ENCODE results near the gene COL27A1.

COL27A1 gene

DNA sequence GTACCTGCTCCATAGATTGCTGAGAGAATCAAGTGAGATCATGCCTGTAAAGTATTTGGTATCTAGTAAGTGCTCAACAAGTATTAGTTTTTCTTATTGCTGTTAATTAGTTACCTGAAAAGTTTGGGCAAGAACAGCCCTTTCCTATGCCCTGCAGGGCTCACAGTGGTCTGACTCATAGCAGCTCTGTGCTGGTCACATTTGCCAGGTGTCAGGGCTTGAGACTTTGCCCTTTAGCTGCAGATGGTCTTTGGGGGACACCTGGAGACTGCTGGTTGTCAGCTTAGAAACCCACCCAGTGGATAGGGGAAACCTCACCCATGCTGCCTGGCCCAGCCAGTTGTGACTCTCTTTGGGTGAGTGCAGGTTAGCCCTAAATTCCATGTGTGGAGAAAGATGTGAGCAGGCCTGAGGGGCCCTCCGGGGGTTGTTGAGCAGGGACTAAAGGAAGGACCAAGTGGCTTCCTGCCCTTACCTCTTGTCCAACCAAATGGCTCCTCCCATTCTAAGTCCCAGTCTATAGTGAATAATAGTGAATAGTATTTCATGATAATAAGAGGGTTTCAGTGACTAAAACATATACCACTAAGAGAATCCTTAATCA is 9.0 kb downstream of the COL27A1 start:
- TF ChIP-seq, protein P1, sequence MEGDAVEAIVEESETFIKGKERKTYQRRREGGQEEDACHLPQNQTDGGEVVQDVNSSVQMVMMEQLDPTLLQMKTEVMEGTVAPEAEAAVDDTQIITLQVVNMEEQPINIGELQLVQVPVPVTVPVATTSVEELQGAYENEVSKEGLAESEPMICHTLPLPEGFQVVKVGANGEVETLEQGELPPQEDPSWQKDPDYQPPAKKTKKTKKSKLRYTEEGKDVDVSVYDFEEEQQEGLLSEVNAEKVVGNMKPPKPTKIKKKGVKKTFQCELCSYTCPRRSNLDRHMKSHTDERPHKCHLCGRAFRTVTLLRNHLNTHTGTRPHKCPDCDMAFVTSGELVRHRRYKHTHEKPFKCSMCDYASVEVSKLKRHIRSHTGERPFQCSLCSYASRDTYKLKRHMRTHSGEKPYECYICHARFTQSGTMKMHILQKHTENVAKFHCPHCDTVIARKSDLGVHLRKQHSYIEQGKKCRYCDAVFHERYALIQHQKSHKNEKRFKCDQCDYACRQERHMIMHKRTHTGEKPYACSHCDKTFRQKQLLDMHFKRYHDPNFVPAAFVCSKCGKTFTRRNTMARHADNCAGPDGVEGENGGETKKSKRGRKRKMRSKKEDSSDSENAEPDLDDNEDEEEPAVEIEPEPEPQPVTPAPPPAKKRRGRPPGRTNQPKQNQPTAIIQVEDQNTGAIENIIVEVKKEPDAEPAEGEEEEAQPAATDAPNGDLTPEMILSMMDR (IDR thresholded peaks at IDR 0.05), result no peak

DNA sequence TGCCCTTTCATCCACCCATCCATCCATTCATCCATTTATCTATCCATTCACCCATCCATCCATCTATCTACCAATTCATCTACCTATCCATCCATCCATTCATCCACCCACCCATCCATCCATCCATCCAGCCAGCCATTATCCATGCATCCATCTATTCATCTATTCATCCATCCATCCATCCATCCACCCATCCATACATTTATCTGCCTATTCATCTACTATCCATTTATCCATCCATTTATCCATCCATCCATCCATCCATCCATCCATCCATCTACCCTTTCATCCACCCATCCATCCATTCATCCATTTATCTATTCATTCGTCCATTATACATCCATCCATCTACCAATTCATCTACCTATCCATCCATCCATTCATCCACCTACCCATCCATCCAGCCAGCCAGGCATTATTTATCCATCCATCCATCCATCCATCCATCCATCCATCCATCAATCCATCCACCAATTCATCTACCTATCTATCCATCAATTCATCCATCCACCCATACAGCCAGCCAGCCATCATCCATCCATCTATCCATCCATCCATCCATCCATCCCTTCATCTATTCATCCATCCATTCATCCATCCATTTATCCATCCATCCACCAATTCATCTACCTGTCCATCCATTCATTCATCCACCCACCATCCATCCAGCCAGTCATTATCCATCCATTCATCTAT is 10.2 kb downstream of the COL27A1 start:
- TF ChIP-seq, protein P1 (IDR thresholded peaks at IDR 0.05), result no peak

DNA sequence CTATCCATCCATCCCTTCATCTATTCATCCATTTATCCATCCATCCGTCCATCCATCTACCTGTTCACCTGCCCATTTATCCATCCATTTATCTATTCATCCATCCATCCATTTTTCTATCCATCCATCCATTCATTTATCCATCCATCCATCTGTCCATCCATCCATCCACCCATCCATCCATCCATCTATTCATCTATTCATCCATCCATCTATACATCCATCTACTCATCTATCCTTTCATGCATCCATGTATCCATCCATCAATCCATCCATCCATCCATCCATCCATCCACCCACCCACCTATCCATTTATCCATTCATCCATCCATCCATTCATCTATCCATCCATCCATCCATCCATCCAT is 10.8 kb downstream of the COL27A1 start:
- TF ChIP-seq, protein P1 (IDR thresholded peaks at IDR 0.05), result no peak

DNA sequence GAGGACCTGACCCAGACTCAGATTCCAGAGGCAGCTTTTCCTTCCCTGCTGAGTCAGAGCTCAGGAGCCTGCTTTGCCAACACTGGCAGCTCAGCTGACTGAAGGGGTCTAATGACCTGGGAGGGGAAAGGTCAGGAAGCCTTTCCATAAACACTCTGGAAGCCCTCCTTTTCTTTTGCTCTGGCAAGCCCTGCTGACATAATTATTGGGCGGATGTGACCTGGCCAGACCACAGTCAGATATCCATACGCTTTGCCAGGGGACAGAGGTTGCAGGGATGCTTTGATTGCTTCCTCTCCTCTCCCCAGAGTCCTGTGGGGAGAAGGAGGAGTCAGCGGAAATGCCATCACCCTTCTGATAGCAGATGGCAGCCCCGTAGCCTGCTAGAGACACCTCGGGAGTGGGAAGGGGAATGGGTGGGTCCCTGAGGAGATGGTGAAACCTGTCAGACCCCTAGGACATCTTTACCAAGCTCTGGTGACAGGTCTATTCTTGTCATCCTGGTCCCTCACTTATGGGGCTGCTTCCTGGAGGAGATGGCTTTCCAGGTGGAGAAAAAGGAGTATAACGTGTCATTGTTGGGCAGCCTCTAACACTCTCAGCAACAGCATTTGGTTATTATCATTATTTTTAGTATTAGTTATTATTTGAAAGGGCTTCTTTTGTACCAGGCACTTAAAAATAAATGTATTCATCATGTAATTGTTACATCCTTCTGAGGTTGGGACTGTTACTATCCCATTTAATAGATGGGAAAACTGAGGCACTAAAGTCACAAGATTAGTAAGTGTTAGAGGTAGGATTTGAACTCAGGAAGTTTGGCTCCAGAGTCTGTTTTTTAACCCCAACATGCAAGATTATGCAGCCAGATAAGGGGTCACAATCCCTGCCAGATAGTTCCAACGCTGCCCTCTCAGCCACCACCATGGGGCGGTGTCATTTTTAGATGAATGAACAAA is 11.6 kb downstream of the COL27A1 start:
- TF ChIP-seq, protein P1 (IDR thresholded peaks at IDR 0.05), result no peak

DNA sequence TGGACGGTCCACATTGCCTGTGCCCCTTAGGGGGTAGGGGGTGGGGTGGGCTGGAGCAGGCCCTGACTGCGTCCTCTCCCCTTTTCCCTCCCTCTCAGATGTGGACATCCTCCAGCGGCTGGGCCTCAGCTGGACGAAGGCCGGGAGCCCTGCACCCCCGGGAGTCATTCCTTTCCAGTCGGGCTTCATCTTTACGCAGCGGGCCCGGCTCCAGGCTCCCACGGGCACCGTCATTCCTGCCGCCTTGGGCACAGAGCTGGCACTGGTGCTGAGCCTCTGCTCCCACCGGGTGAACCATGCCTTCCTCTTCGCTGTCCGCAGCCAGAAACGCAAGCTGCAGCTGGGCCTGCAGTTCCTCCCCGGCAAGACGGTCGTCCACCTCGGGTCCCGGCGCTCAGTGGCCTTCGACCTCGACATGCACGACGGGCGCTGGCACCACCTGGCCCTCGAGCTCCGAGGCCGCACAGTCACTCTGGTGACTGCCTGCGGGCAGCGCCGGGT is 12.3 kb downstream of the COL27A1 start:
- TF ChIP-seq, protein P1 (IDR thresholded peaks at IDR 0.05), result no peak

DNA sequence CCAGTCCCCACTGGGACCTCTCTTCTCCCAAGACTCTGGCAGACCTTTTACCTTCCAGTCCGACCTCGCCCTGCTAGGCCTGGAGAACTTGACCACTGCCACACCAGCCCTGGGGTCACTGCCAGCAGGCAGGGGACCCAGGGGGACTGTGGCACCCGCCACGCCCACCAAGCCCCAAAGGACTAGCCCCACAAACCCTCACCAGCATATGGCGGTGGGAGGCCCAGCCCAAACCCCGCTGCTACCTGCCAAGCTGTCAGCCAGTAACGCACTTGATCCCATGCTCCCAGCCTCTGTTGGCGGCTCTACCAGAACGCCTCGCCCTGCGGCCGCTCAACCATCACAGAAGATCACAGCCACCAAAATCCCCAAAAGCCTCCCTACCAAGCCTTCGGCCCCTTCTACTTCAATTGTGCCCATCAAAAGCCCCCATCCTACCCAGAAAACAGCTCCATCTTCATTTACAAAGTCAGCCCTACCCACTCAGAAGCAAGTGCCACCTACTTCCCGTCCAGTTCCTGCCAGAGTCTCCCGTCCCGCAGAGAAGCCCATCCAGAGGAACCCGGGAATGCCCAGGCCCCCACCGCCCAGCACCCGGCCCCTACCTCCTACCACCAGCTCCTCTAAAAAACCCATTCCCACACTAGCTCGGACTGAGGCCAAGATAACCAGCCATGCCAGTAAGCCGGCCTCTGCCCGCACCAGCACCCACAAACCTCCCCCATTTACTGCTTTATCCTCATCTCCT is 13.1 kb downstream of the COL27A1 start:
- TF ChIP-seq, protein P1 (IDR thresholded peaks at IDR 0.05), result no peak
